HG02610 (cell line): ENCODE results near the gene DSPP.

Experiments
- ATAC-seq: cut with Tn5 transposase; IDR thresholded peaks from one replicate; pipeline ENCODE4 v1.9.1; 2021; ENCODE audit warnings: mild to moderate bottlenecking, moderate library complexity; ENCODE audit not compliant: unreplicated experiment

DSPP gene

DNA sequence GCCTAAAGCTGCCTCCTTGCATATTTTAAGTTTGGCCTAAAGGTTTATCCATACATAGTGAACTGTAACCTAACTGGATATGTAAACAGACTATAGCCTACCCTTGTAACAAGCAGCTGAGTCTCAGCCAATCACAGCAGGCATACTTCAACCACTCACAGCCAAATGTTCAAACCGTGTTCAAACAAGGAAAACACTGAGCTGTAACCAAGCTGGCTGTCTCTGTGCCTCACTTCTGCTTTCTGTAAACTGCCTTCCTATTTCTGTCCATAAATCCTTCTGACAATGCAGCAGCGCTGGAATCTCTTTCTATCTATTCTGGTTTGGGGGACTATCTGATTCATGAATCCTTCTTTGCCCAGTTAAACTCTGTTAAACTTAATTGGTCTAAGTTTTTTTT lies 16.4 kb downstream of the DSPP start:
- ATAC-seq: peak; percentile 61

DNA sequence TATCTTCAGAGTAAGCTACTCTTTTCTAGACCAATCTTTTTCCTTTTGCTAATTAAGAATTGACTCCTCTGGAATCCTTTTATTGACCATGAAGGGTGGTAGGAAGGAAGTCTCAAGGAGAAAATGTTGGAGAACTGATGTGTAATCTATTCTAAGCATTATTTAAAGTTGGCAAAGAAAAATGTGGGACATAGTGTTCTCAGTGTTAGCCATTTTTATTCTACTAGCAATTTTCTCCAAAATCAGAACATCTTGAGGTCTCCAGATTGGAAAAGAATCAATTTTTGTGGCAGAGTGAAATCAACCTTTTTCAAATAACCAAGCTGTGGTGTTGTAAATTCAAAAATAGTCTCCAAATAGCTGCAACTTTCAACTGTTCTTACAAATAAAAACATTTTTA lies 23.3 kb downstream of the DSPP start:
- ATAC-seq: no peak

DNA sequence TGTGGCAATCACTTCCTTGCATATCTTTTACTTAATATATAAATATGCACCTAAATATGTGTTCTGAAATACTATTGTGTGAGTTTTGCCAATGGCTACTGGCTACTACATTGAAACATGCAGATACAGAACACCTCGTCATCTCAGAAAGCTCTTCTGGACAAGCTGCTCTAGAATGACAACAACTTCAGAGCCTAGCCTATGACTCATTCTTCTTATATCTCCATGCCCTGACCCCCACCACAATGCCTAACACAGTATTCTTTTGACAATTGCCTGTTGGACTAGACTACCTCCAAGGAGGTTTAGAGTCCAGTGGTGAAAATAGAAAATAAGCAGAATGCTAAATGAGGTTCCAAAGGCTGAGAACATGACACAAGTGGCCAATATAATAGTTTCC lies 24.1 kb downstream of the DSPP start:
- no peak for ATAC-seq

DNA sequence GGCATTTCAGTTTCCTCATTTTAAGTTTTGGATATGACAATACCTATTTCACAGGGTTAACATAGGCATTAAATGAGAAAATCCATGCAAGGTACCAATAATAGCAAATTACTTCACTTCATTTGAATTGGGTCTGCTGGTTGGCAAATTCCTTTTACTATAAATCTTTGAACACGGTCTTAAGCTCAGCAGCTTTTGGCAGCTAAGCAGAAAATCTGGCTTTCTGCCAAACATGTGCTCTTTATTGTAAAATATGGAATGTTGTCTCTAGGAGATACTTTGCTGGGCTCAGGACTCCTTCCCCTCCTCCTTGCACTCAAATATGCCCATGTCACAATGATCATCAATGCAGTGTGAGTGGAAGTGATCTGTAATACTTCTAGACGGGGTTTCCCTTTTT lies 24.9 kb downstream of the DSPP start:
- ATAC-seq: no peak

DNA sequence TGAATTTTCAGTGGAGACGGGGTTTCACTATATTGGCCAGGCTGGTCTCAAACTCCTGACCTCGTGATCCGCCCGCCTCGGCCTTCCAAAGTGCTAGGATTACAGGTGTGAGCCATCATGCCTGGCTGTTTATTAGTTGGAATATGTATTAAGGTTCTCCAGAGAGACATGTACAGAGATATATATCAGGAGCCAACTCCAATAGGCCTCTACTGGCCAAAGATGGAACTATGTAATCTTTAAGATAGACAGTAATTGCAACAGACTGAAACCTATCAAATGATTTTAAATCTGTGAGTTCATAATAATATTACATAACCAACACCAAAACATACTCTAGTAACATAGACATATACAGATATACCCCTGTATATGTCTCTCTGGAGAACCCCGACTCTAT lies 36.0 kb downstream of the DSPP start:
- ATAC-seq: no peak

DNA sequence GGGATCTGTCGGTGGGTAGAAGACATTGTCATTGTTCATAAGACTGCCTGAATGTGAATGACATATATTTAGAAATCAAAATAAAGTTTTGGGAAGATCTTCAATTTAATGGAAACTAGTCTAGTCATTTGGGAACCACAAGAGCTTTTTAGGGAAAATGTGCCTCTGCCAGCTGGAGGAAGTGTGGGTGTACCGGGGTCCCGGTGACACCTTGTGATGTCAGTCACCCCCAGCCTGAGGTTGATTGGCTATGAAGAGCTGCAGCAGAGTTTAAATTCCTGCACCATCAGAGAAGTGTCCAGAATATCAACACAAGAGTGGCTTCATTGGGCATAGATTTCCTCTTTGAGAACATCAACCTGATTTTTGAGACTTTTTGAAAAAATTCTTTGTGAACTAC lies 41.7 kb downstream of the DSPP start, which contains the start of gene DMP1:
Gene DMP1 (plus strand): TSS at position 301 of the 400 bp plus-strand sequence. CDS start 6,213 bp downstream, outside the sequence.
- no peak for ATAC-seq

DNA sequence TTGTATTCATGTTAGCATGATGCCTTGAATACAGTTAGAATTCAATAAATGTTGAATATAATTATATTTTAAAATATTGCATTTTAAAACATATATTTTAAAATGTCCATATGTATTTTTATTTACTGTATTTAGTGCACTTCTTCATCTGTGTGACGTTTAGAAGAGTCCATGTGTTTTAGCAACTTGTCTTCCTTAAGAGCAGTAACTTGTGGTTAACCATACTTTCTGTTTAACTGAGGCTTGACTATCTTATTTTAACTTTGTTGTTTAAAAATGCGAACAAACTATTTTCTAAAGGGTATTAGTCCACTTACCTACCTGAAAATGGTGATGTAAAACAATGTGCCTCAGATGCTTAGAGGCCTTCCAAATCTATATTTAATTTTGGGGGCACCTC lies 42.6 kb downstream of the DSPP start:
- no peak for ATAC-seq

DNA sequence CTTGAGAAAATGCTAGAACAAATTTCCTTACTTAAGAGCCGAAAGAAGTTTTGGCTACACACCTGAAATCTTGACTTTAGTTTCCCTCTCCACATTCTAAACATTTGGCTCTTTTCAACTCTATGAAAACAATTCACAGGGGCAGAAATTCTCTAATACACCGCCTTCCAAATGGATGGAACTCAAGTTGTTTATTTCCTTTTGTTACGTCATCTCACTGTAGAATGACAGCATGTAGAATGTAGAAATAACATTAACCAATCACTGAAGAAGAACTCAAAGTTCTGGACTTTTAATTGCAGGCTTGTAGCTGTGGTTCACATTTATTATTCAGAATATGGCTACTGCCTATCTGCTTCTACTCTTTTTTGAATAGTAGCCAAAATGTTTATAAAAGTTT lies 43.6 kb downstream of the DSPP start:
- ATAC-seq: no peak

DNA sequence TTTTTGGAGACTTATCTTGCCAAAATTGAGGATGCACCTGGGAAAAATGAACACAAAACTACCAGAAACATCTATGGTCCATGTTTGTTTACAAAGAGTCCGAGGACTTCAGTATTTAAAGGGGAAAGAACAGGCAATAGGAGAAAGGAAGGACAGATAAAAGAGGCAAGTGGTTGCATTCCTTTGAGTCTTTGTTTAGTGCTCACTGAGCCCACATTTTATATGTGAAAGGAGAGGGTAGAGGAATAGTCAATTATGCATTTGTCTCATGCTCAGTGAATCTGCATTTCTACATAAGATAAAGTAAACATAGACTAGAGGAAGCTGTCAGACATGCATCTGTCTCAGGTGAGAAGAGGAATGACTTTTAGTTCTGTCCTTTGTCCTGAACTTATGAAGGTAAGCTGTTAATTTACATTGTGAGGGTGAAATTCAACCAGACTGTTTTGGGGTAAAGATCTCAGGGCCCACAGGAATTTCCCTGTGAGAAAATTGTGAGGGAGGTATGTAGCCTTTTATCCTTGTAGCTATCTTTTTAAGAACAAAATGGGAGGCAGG lies 46.2 kb downstream of the DSPP start:
- ATAC-seq: no peak

DNA sequence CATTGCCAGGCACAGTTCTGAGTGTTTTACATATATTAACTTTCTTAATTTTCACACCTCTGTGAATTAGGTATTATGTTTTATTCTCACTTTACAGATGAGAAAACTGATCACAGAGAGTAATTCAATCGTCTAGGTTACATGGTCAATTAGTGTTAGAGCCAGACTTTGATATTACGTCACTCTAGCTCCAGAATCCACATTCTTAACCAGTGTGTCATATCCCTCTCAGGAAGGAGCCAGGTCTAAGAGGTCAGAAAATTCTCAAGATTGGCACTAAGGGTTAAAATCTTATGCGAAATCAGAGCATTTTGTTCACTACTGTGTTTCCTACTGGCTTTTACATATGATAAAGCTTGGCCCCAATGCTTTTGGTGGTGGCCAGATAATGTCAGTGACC lies 49.2 kb downstream of the DSPP start:
- ATAC-seq: no peak

DNA sequence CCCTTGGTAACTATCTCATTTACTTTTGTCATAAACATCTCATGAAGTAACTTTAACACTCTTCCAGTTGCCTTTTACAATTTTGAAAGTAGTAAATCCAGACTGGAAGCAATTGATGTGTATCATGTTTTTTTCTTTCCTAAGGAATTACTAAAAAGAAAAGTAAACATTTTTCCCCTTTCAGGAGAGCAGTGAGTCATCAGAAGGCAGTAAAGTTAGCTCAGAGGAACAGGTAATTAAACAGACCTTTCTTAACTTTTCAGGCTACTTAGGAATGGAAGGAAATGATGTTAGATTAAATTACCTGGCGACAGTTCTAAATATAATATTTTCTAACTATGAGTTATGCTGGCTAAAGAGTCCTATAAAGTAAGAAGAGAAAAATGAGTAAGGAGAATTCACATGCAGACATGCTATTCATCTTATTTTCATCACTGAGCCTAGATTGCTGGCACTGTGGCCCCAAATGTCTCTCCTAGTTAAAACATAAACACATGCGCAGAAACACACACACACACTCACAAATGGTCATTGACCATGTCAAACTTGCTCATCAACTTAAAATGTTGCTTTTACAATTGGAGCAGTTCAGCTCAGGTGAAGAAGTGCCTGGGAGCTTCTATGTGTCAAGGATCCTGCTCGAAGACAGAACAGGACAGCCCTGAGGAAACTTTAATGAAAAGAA lies 51.1 kb downstream of the DSPP start:
- ATAC-seq: no peak

DNA sequence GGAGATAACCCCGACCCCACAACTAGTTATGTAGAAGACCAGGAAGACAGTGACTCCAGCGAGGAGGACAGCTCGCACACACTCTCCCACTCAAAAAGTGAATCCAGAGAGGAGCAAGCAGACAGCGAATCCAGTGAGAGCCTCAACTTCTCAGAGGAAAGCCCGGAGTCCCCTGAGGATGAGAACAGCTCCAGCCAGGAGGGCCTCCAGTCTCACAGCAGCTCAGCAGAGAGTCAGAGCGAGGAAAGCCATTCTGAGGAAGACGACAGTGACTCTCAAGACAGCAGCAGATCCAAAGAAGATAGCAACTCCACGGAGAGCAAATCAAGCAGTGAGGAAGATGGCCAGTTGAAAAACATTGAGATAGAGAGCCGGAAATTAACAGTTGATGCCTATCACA lies 54.5 kb downstream of the DSPP start:
- ATAC-seq: no peak
